CD4-positive, CD25-positive, alpha-beta regulatory T cell (primary cell): Measurements from ENCODE around the gene CRTAC1. TPM values are rescaled to one million over a fixed set of nuclear protein-coding genes. Genes with fewer than 3 reads are reported as not detected.

Experiments used
- ATAC-seq, 2 donors: fragments of 150-1000 bp; cut with Tn5 transposase; one replicate each; pipeline ENCODE4 v1.10.0; 2021; ENCODE audit warnings: low read depth in 2 of 2, moderate number of reproducible peaks in 2 of 2, moderate library complexity in 1 of 2
- DNase-seq, 3 donors: peaks; one replicate each; pipeline versions ENCODE4 v3.0.0 to v3.0.0-alpha.2; 2012 to 2022; ENCODE audit warnings: mixed read lengths in 1 of 3
- H3K27ac ChIP-seq: one replicate; pipeline ENCODE4 v1.7.0; 2013; ENCODE audit warnings: mild to moderate bottlenecking, low read length; ENCODE audit not compliant: insufficient read depth, poor library complexity, severe bottlenecking
- H3K27me3 ChIP-seq: one replicate; pipeline ENCODE4 v1.7.0; 2013; ENCODE audit warnings: low read length; ENCODE audit not compliant: control insufficient read depth, insufficient read depth
- H3K36me3 ChIP-seq: one replicate; pipeline ENCODE4 v1.7.0; 2013; ENCODE audit warnings: mild to moderate bottlenecking, low read length, moderate library complexity; ENCODE audit not compliant: control insufficient read depth, insufficient read depth
- H3K4me1 ChIP-seq: 2 replicates; pipeline ENCODE4 v1.7.0; 2013; ENCODE audit warnings: mild to moderate bottlenecking, low read length; ENCODE audit not compliant: insufficient read depth, control insufficient read depth, poor library complexity, severe bottlenecking
- H3K4me3 ChIP-seq: one replicate; pipeline ENCODE4 v1.7.0; 2013; ENCODE audit warnings: low read depth, mild to moderate bottlenecking, low read length, moderate library complexity
- H3K9me3 ChIP-seq, 2 experiments: 1 replicate in 1 of 2; 2 replicates in 1 of 2; pipeline ENCODE4 v1.7.0; 2013; ENCODE audit warnings: low read length in 2 of 2, mild to moderate bottlenecking in 1 of 2, moderate library complexity in 1 of 2; ENCODE audit not compliant: control insufficient read depth in 2 of 2
- H3K27ac Mint-ChIP-seq, 3 donors: one replicate each; pipeline ENCODE4 v1.8.0; 2020 to 2022; ENCODE audit warnings: mild to moderate bottlenecking in 3 of 3, mixed read lengths in 3 of 3, moderate library complexity in 2 of 3
- H3K27me3 Mint-ChIP-seq: one replicate; pipeline ENCODE4 v1.8.0; 2022; ENCODE audit warnings: mild to moderate bottlenecking, mixed read lengths
- H3K36me3 Mint-ChIP-seq: one replicate; pipeline ENCODE4 v1.8.0; 2020; ENCODE audit warnings: mixed read lengths
- H3K4me1 Mint-ChIP-seq, 4 donors: one replicate each; pipeline ENCODE4 v1.8.0; 2020 to 2022; ENCODE audit warnings: mixed read lengths in 4 of 4, mild to moderate bottlenecking in 1 of 4
- H3K4me3 Mint-ChIP-seq, 4 donors: one replicate each; pipeline ENCODE4 v1.8.0; 2020 to 2022; ENCODE audit warnings: mild to moderate bottlenecking in 4 of 4, mixed read lengths in 4 of 4, moderate library complexity in 3 of 4
- H3K9me3 Mint-ChIP-seq, 7 donors: one replicate each; pipeline ENCODE4 v1.8.0; 2020 to 2022; ENCODE audit warnings: mixed read lengths in 7 of 7, mild to moderate bottlenecking in 3 of 7, moderate library complexity in 2 of 7
- polyA plus RNA-seq, 4 donors: library from polyadenylated mRNA; unstranded; fragments of 300-500 nt; fragmentation: Illumina TruSeq; gene quantifications; one replicate each; pipeline ENCODE4 v1.2.3, GENCODE V29; 2021
- total RNA-seq: library from RNA; stranded (reverse); gene quantifications from one replicate; pipeline ENCODE4 v1.2.3, GENCODE V29; 2022

The CRTAC1 gene
- total and polyA plus RNA-seq, 5 donors from 2014 or later = not detected

DNA sequence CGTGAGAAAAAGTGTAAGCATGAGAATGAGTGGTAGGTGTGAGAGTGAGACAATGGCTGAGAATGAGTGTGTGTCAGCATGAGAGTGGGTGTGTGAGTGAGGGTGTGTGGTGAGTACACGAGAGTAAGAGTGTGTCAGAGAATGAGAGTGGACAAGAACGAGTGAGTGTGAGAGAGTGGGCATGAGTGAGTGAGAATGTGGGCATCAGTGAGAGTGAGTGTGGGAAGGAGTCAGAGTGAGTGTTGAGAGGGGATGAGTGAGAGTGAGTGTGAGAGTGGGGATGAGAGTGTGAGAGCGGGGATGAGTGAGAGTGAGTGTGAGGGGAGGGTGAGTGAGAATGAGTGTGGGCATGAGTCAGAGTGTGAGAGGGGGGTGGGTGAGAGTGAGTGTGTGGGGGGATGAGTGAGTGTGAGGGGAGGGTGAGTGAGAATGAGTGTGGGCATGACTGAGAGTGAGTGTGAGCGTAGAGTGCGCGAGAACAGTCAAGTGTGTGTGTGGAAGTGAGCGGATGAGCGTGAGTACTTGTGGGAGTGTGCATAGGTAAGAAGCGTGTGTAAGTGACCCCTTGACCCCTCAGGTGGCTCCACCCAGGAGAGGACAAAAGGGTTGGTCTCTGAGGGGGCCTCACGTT lies 105.0 kb downstream of the CRTAC1 start:
- H3K27me3 Mint-ChIP-seq = peaks cover 14% of the 10 kb centered on the region
- Histone ChIP-seq H3K27me3 (no peaks in the 10 kb centered on the region), H3K9me3 (no peaks in the 10 kb centered on the region), H3K4me3 (no peak overlapping the region), H3K36me3 (no peaks in the 10 kb centered on the region), H3K27ac (no peak overlapping the region), H3K4me1 (no peaks in the 10 kb centered on the region)
- no peak overlapping the region for H3K27ac Mint-ChIP-seq
- peaks cover 0 to 1% (median 0%) of the 10 kb centered on the region in 7 donors for H3K9me3 Mint-ChIP-seq
- H3K4me3 Mint-ChIP-seq = peak overlapping the region in 1 of 4 donors; percentile 3
- ATAC-seq = no peak
- no peak for DNase-seq
- H3K36me3 Mint-ChIP-seq = peaks cover 3% of the 10 kb centered on the region
- peaks cover 0 to 2% (median 0%) of the 10 kb centered on the region in 4 donors for H3K4me1 Mint-ChIP-seq

DNA sequence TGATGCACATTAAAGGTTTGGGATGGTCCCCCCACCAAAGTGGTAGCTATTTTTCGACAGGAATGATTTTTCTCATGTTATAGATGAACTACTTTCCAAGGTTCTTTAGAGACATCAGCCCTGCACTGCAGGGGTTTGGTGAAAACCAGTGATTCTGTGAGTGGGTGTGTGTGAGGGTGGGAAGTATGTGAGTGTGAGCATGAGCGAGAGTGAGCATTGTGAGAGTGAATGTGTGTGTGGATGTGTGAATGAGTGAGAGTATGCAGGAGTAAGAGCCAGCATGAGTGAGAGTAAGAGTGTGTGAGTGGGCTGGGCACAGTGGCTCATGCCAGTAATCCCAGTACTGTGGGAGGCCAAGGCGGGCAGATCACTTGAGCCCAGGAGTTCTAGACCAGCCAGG lies 105.7 kb downstream of the CRTAC1 start:
- Histone ChIP-seq H3K36me3 (no peaks in the 10 kb centered on the region), H3K9me3 (no peaks in the 10 kb centered on the region), H3K27ac (no peak overlapping the region), H3K4me1 (no peaks in the 10 kb centered on the region), H3K27me3 (no peaks in the 10 kb centered on the region), H3K4me3 (no peak overlapping the region)
- peaks cover 12% of the 10 kb centered on the region for H3K27me3 Mint-ChIP-seq
- peaks cover 3% of the 10 kb centered on the region for H3K36me3 Mint-ChIP-seq
- H3K4me1 Mint-ChIP-seq = peaks cover 0 to 2% (median 0%) of the 10 kb centered on the region in 4 donors
- peaks cover 0 to 1% (median 0%) of the 10 kb centered on the region in 7 donors for H3K9me3 Mint-ChIP-seq
- DNase-seq (no peak), ATAC-seq (no peak)
- H3K27ac Mint-ChIP-seq = no peak overlapping the region
- H3K4me3 Mint-ChIP-seq = no peak overlapping the region

DNA sequence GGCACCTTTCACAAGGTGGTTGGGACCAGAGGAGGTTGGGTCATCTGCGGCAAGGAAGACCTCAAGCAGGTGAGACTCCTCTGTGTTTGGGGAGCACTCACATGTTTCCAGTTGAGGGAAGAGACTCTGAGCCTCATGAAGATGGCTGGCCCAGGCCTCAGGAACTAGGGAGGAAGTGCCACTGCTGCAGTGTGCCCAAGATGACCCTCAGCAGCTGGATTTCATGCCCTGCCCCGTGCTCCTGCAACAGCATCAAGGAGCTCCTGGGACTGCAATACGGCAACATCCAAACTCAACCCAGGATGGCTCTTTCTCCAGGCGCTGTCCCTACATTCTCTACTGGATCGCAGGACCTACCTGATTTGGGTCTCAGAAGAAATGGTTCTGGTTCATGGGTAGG lies 106.9 kb downstream of the CRTAC1 start:
- Histone ChIP-seq H3K36me3 (no peaks in the 10 kb centered on the region), H3K27me3 (no peaks in the 10 kb centered on the region), H3K4me1 (no peaks in the 10 kb centered on the region), H3K27ac (no peak overlapping the region), H3K4me3 (no peak overlapping the region), H3K9me3 (no peaks in the 10 kb centered on the region)
- ATAC-seq (no peak), DNase-seq (no peak)
- Mint-ChIP-seq H3K9me3 (no peaks in the 10 kb centered on the region), H3K4me3 (no peak overlapping the region), H3K27me3 (peaks cover 6% of the 10 kb centered on the region), H3K36me3 (peaks cover 3% of the 10 kb centered on the region), H3K4me1 (peaks cover 0 to 5% (median 1%) of the 10 kb centered on the region in 4 donors), H3K27ac (no peak overlapping the region)

DNA sequence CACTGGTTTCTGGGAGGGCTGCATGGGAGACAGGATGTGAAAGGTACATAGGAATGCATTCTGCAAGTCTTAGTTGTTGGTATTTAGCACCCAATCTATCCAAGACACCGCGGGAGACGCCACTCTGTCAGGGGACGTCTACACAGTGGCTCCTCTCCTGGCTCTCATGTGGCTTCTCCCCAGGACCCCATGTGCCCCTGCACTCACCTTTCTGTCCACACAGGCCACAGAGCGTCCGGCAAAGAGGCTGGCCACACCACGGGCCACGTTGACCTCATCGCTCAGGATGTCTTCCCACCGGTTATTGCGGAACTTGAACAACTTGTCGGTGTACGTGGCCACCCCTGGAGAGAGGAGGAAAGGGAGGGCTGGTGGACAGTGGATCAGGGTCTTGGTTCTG lies 107.4 kb downstream of the CRTAC1 start:
- Mint-ChIP-seq H3K4me1 (peaks cover 0 to 5% (median 1%) of the 10 kb centered on the region in 4 donors), H3K27me3 (peaks cover 6% of the 10 kb centered on the region), H3K27ac (no peak overlapping the region), H3K36me3 (peaks cover 3% of the 10 kb centered on the region), H3K4me3 (no peak overlapping the region), H3K9me3 (no peaks in the 10 kb centered on the region)
- ATAC-seq = no peak
- H3K27ac ChIP-seq = no peak overlapping the region
- H3K9me3 ChIP-seq = no peaks in the 10 kb centered on the region
- H3K4me3 ChIP-seq = no peak overlapping the region
- DNase-seq = no peak
- no peaks in the 10 kb centered on the region for H3K36me3 ChIP-seq
- H3K4me1 ChIP-seq = no peaks in the 10 kb centered on the region
- no peaks in the 10 kb centered on the region for H3K27me3 ChIP-seq

DNA sequence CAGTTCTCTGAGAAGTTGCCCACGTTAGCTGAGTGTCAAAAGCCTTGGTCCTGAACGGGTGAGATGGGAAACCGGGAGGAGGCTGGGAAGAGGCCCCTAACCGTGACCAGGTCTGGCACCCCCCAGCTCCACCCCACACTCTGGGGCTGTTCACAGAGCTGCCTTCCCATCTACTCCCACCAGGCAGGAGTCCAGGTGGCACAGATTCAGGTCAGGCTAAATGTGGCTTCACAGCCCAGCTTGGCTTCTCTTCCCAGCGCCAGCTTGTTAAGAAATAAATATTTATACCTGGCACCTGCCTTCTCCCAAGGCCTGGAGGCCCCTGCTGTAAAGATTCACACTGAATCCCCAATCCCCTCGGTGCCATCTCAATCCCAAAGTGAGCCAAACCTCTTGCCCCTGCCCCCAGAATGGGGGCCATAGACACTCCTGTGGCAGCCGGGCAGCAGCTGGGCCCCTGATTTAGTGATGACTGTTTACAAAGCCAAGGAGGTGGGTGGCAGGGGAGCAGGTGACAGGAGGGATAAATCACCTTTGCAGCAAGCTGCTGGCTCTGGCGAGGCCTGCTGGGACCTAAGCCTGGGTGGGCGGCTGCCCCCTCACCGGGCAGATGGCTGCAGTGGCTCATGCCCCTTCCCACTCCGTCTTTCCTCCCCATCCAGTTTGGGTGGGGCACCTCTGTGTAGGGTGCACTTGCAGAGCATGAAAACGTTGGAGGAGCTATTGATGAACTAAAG lies 108.2 kb downstream of the CRTAC1 start:
- Histone ChIP-seq H3K4me1 (no peaks in the 10 kb centered on the region), H3K27me3 (no peaks in the 10 kb centered on the region), H3K4me3 (no peak overlapping the region), H3K9me3 (no peaks in the 10 kb centered on the region), H3K27ac (no peak overlapping the region), H3K36me3 (no peaks in the 10 kb centered on the region)
- Mint-ChIP-seq H3K27ac (no peak overlapping the region), H3K27me3 (peaks cover 6% of the 10 kb centered on the region), H3K36me3 (peaks cover 3% of the 10 kb centered on the region), H3K4me3 (no peak overlapping the region), H3K4me1 (peaks cover 0 to 5% (median 1%) of the 10 kb centered on the region in 4 donors), H3K9me3 (no peaks in the 10 kb centered on the region)
- no peak for ATAC-seq
- DNase-seq = no peak

DNA sequence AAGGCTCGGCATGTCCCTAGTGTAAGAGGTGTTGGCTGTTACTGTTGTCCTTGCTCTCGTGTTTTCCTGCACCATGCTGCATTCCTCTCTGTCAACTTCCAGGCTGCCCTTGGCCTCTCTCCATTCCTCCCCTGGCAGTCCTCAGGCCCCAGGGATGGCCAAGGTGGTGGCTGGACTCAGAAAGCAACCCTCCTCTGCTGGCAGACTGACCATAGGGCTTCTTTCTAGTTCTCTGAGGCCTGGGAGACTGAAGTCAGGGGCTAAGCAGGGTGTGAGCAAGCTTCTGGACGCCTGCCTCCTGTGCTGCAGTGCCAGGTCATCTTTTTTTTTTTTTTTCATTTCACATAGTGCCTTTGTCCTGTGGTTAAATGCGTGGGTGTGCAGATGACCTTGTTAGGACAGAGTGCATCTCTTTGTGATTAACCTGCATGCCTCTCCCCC lies 108.8 kb downstream of the CRTAC1 start:
- Mint-ChIP-seq H3K27me3 (peaks cover 6% of the 10 kb centered on the region), H3K4me3 (no peak overlapping the region), H3K27ac (no peak overlapping the region), H3K4me1 (peaks cover 0 to 5% (median 1%) of the 10 kb centered on the region in 4 donors), H3K36me3 (peaks cover 3% of the 10 kb centered on the region), H3K9me3 (no peaks in the 10 kb centered on the region)
- ATAC-seq = no peak
- H3K9me3 ChIP-seq = no peaks in the 10 kb centered on the region
- no peak for DNase-seq
- no peaks in the 10 kb centered on the region for H3K27me3 ChIP-seq
- H3K4me3 ChIP-seq = no peak overlapping the region
- no peak overlapping the region for H3K27ac ChIP-seq
- H3K4me1 ChIP-seq = no peaks in the 10 kb centered on the region
- H3K36me3 ChIP-seq = no peaks in the 10 kb centered on the region

DNA sequence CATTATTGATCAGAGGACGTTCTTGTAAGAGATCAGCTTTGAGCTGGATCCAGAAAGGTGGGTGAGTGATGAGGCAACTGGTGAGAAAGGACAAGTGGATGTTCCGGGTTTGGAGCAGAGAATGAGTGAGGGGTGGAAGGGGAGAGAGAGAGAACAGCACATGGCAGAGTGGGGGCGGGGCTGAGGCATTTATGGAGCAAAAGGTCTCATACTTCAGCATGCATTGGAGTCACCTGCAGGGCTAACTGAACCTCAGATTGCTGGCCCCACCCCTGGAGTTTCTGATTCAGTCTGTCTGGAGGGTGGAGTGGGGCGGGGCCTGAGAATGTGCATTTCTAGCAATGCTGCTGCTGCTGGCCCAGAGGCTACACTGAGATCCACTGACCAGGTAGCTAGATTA lies 109.6 kb downstream of the CRTAC1 start:
- Histone ChIP-seq H3K36me3 (no peaks in the 10 kb centered on the region), H3K4me1 (no peaks in the 10 kb centered on the region), H3K27me3 (no peaks in the 10 kb centered on the region), H3K27ac (no peak overlapping the region), H3K9me3 (no peaks in the 10 kb centered on the region), H3K4me3 (no peak overlapping the region)
- no peak overlapping the region for H3K27ac Mint-ChIP-seq
- H3K9me3 Mint-ChIP-seq = no peaks in the 10 kb centered on the region
- no peak for ATAC-seq
- no peak overlapping the region for H3K4me3 Mint-ChIP-seq
- H3K36me3 Mint-ChIP-seq = peaks cover 3% of the 10 kb centered on the region
- DNase-seq = no peak
- peaks cover 0 to 5% (median 1%) of the 10 kb centered on the region in 4 donors for H3K4me1 Mint-ChIP-seq
- H3K27me3 Mint-ChIP-seq = peaks cover 6% of the 10 kb centered on the region
